ENCODE results near the gene YARS1.

GRCh38 chr1:32801096-32801715 is 16.0 kb downstream of the YARS1 start:
- TF ChIP-seq CTCF (conservative IDR thresholded peaks at IDR 0.05; ENCODE audit: low read depth in 2 of 2): no peak
- no peak for TF ChIP-seq EZH2phosphoT487 (IDR thresholded peaks at IDR 0.05; ENCODE audit: unreplicated experiment)
- TF ChIP-seq POLR2AphosphoS5 (IDR thresholded peaks at IDR 0.05; ENCODE audit: low read depth): no peak
- no peak for TF ChIP-seq REST (IDR thresholded peaks at IDR 0.05; ENCODE audit: unreplicated experiment)
- no peak for TF ChIP-seq EZH2 (IDR thresholded peaks at IDR 0.05; ENCODE audit: low read depth, unreplicated experiment)
- TF ChIP-seq JUNB (IDR thresholded peaks at IDR 0.05; ENCODE audit: unreplicated experiment): no peak
- TF ChIP-seq ETS1 (IDR thresholded peaks at IDR 0.05): no peak
- no peak for TF ChIP-seq ZNF331 (CRISPR knock-in tag; IDR thresholded peaks at IDR 0.05; ENCODE audit: low read depth)
